A673 (cell line): ENCODE measurements around the gene U2AF1L4. TPM values are rescaled to one million over a fixed set of nuclear protein-coding genes. Genes with fewer than 3 reads are reported as not detected.

Experiments used
- BruUV-seq: library from RNA; stranded (reverse); fragments of 400-500 nt; replicated peaks from 2 replicates; lab custom pipeline; 2021; lab: Mats Ljungman, UMichigan
- CTCF ChIA-PET: fragments of 300-600 bp; sonication (Branson Sonifier 250); formaldehyde crosslinking; loops from one replicate; lab custom pipeline; 2022; ENCODE audit warnings: antibody characterized with exemption; lab: Charles Lee
- POLR2A ChIA-PET: fragments of 300-600 bp; sonication (Branson Sonifier 250); formaldehyde crosslinking; loops from one replicate; lab custom pipeline; 2022; ENCODE audit warnings: antibody characterized with exemption; ENCODE audit not compliant: low non-redundant PET; lab: Charles Lee
- DNase-seq: peaks from one replicate; pipeline ENCODE4 v3.0.0-alpha.2; 2015; ENCODE audit warnings: low spot score
- H3K27ac ChIP-seq: fragments of 200-600 bp; sonication (generic); 2 replicates; pipeline ENCODE4 v1.5.1; 2016; ENCODE audit warnings: mixed run types, low read depth, mild to moderate bottlenecking, mixed read lengths, antibody characterized with exemption, low read length; ENCODE audit not compliant: poor library complexity, severe bottlenecking
- H3K27me3 ChIP-seq: fragments of 200-600 bp; sonication (generic); replicated peaks from 2 replicates; pipeline ENCODE4 v1.6.1; 2017; ENCODE audit warnings: mixed run types, low read depth, mild to moderate bottlenecking, mixed read lengths, antibody characterized with exemption, low read length; ENCODE audit not compliant: insufficient read depth, poor library complexity
- H3K36me3 ChIP-seq: fragments of 200-600 bp; sonication (generic); 2 replicates; pipeline ENCODE4 v1.6.1; 2016; ENCODE audit warnings: mixed run types, mild to moderate bottlenecking, mixed read lengths, antibody characterized with exemption, low read length; ENCODE audit not compliant: insufficient read depth, poor library complexity, severe bottlenecking
- H3K4me1 ChIP-seq: fragments of 200-600 bp; sonication (generic); 2 replicates; pipeline ENCODE4 v1.6.1; 2017; ENCODE audit warnings: mixed run types, mild to moderate bottlenecking, mixed read lengths, antibody characterized with exemption, low read length; ENCODE audit not compliant: insufficient read depth, poor library complexity, severe bottlenecking
- H3K4me3 ChIP-seq: fragments of 200-600 bp; sonication (generic); 2 replicates; pipeline ENCODE4 v1.5.1; 2016; ENCODE audit warnings: low read depth, mixed run types, mild to moderate bottlenecking, mixed read lengths, low read length; ENCODE audit not compliant: poor library complexity, severe bottlenecking
- H3K9me3 ChIP-seq: fragments of 200-600 bp; sonication (generic); 2 replicates; pipeline ENCODE4 v1.6.1; 2016; ENCODE audit warnings: mixed run types, low read depth, mild to moderate bottlenecking, mixed read lengths, antibody characterized with exemption, low read length; ENCODE audit not compliant: poor library complexity, severe bottlenecking
- CTCF ChIP-seq: fragments of 300-800, 200-600 bp; sonication (generic); conservative IDR thresholded peaks from 2 replicates; pipeline ENCODE4 v1.5.1; 2017; ENCODE audit warnings: low read depth, mild to moderate bottlenecking, antibody characterized with exemption, low read length, moderate library complexity, mixed read lengths
- EZH2 ChIP-seq: fragments of 200-600 bp; sonication (generic); IDR thresholded peaks from 2 replicates; pipeline ENCODE4 v1.6.1; 2017; ENCODE audit warnings: borderline replicate concordance, low read depth, mild to moderate bottlenecking, mixed read lengths, antibody characterized with exemption, low read length; ENCODE audit not compliant: poor library complexity, severe bottlenecking
- intact Hi-C: fragments of 100-400 bp; cut with micrococcal nuclease; formaldehyde crosslinking; loops from one replicate; pipeline ENCODE4 v1.10.0; 2022; ENCODE audit not compliant: unreplicated experiment
- total RNA-seq: library from RNA; stranded (reverse); gene quantifications from 2 replicates; pipeline ENCODE4 v1.2.3, GENCODE V29; 2021

Gene U2AF1L4
- total RNA-seq, 1 experiment from 2014 or later: 21.0 TPM

- Histone ChIP-seq H3K27ac (no peak overlapping the region), H3K27me3 (peaks cover 9% of the 10 kb centered on the region), H3K4me3 (no peak overlapping the region), H3K36me3 (no peaks in the 10 kb centered on the region), H3K4me1 (no peaks in the 10 kb centered on the region), H3K9me3 (no peaks in the 10 kb centered on the region)
- ChIA-PET POLR2A (no interaction called here), CTCF (no interaction called here)
- intact Hi-C loops: no loop called here
- BruUV-seq: no TSS peak
- TF ChIP-seq EZH2: no peak
- no peak for TF ChIP-seq CTCF
- no peak for DNase-seq
Measured at GRCh38 chr19:35792312-35792711, 47.1 kb upstream of the U2AF1L4 start.

- POLR2A ChIA-PET: no interaction called here
- CTCF ChIA-PET: no interaction called here
- TF ChIP-seq CTCF (no peak), EZH2 (no peak)
- DNase-seq: no peak
- H3K4me3 ChIP-seq: no peak overlapping the region
- BruUV-seq: no TSS peak
- intact Hi-C loops: no loop called here
- no peaks in the 10 kb centered on the region for H3K36me3 ChIP-seq
- H3K4me1 ChIP-seq: no peaks in the 10 kb centered on the region
- no peaks in the 10 kb centered on the region for H3K9me3 ChIP-seq
- H3K27me3 ChIP-seq: peaks cover 4% of the 10 kb centered on the region
- H3K27ac ChIP-seq: no peak overlapping the region
Measured at GRCh38 chr19:35791814-35792279, 46.6 kb upstream of the U2AF1L4 start.

GRCh38 chr19:35790981-35791813 is 46.0 kb upstream of the U2AF1L4 start:
- intact Hi-C loops: no loop called here
- H3K4me3 ChIP-seq: no peak overlapping the region
- BruUV-seq: no TSS peak
- H3K9me3 ChIP-seq: no peaks in the 10 kb centered on the region
- no peaks in the 10 kb centered on the region for H3K4me1 ChIP-seq
- TF ChIP-seq EZH2 (no peak), CTCF (no peak)
- H3K36me3 ChIP-seq: no peaks in the 10 kb centered on the region
- ChIA-PET CTCF (no interaction called here), POLR2A (no interaction called here)
- H3K27ac ChIP-seq: no peak overlapping the region
- no peak for DNase-seq
- H3K27me3 ChIP-seq: no peaks in the 10 kb centered on the region
